HCT116 (cell line): ENCODE data around the gene CACNA2D3. TPM values are rescaled to one million over a fixed set of nuclear protein-coding genes. Genes with fewer than 3 reads are reported as not detected.

Experiments
- ATAC-seq: fragments of 200-7000 bp; cut with Tn5 transposase; 2 replicates; pipeline ENCODE4 v1.9.1; 2020; ENCODE audit warnings: mild to moderate bottlenecking, moderate library complexity
- BruUV-seq: library from RNA; stranded (reverse); fragments of 400-500 nt; replicated peaks from 2 replicates; lab custom pipeline; 2021; lab: Mats Ljungman, UMichigan
- CTCF ChIA-PET: fragments of 300-600 bp; sonication (Branson Sonifier 250); formaldehyde crosslinking; loops from one replicate; lab custom pipeline; 2021; ENCODE audit warnings: antibody characterized with exemption; lab: Charles Lee
- POLR2A ChIA-PET: fragments of 300-600, 350-600 bp; sonication (Branson Sonifier 250); formaldehyde crosslinking; loops from one replicate; lab custom pipeline; 2021; ENCODE audit warnings: antibody characterized with exemption; lab: Charles Lee
- RAD21 ChIA-PET, 2 experiments: fragments of 300-600 bp; sonication (Branson Sonifier 250); formaldehyde crosslinking; loops; one replicate each; lab custom pipeline; 2023; ENCODE audit warnings: low total read pairs in 2 of 2; ENCODE audit not compliant: uncharacterized antibody in 2 of 2, unreplicated experiment in 2 of 2, low non-redundant PET in 1 of 2; lab: Charles Lee
- DNase-seq: peaks from one replicate; pipeline ENCODE4 v3.0.0-alpha.2; 2010; ENCODE audit warnings: low read depth, low spot score
- H2AFZ ChIP-seq: fragments of 200-600 bp; shearing (Covaris generic), sonication (generic); 2 replicates; pipeline ENCODE4 v1.6.1; 2017; ENCODE audit warnings: low read depth, mixed run types, mixed read lengths, antibody characterized with exemption, low read length; ENCODE audit not compliant: poor library complexity, severe bottlenecking
- H3K27ac ChIP-seq: 2 replicates; pipeline ENCODE4 v1.5.1; 2012; ENCODE audit warnings: low read depth, low read length
- H3K27me3 ChIP-seq: fragments of 200-600 bp; sonication (generic); 2 replicates; pipeline ENCODE4 v1.6.1; 2016; ENCODE audit warnings: mixed run types, low read length, mixed read lengths; ENCODE audit not compliant: insufficient read depth
- H3K36me3 ChIP-seq, 2 experiments: fragments of 200-500 bp in 1 of 2; fragments of 200-600 bp in 1 of 2; sonication (Bioruptor generic) in 1 of 2; sonication (generic) in 1 of 2; 2 replicates each; pipeline versions ENCODE4 v1.5.1 to v1.6.1; 2014 to 2016; ENCODE audit warnings: low read length in 2 of 2, inconsistent platforms in 1 of 2, mixed read lengths in 1 of 2, mixed run types in 1 of 2; ENCODE audit not compliant: insufficient read depth in 2 of 2, control insufficient read depth in 1 of 2
- H3K4me1 ChIP-seq, 2 experiments: fragments of 200-600 bp in 1 of 2; sonication (generic) in 1 of 2; 2 replicates each; pipeline versions ENCODE4 v1.5.1 to v1.6.1; 2012 to 2017; ENCODE audit warnings: low read length in 2 of 2, inconsistent platforms in 1 of 2, mild to moderate bottlenecking in 1 of 2, mixed read lengths in 1 of 2, mixed run types in 1 of 2, moderate library complexity in 1 of 2; ENCODE audit not compliant: insufficient read depth in 2 of 2, control insufficient read depth in 1 of 2
- H3K4me2 ChIP-seq: fragments of 200-600 bp; sonication (generic); 2 replicates; pipeline ENCODE4 v1.6.1; 2017; ENCODE audit warnings: mixed run types, low read length, mixed read lengths
- H3K4me3 ChIP-seq, 2 experiments: fragments of 200-600 bp in 1 of 2; sonication (generic) in 1 of 2; replicated peaks in 1 of 2; 2 replicates each; pipeline ENCODE4 v1.5.1; 2011 to 2016; ENCODE audit warnings: low read length in 2 of 2, control low read depth in 1 of 2, low read depth in 1 of 2, mild to moderate bottlenecking in 1 of 2, mixed read lengths in 1 of 2, mixed run types in 1 of 2
- H3K79me2 ChIP-seq: fragments of 200-600 bp; sonication (generic); 2 replicates; pipeline ENCODE4 v1.6.1; 2017; ENCODE audit warnings: mild to moderate bottlenecking, mixed run types, low read length, moderate library complexity, mixed read lengths; ENCODE audit not compliant: insufficient read depth
- H3K9ac ChIP-seq: fragments of 200-600 bp; sonication (generic); 2 replicates; pipeline ENCODE4 v1.6.1; 2016; ENCODE audit warnings: low read length, mixed read lengths
- H3K9me2 ChIP-seq: fragments of 200-600 bp; sonication (generic), shearing (Covaris generic); 2 replicates; pipeline ENCODE4 v1.6.1; 2017; ENCODE audit warnings: mixed run types, mild to moderate bottlenecking, moderate library complexity; ENCODE audit not compliant: insufficient read depth
- H3K9me3 ChIP-seq, 2 experiments: fragments of 200-500 bp in 1 of 2; fragments of 200-600 bp in 1 of 2; sonication (Bioruptor generic) in 1 of 2; sonication (generic) in 1 of 2; 2 replicates each; pipeline ENCODE4 v1.6.1; 2014 to 2017; ENCODE audit warnings: low read length in 2 of 2, mixed read lengths in 2 of 2, inconsistent platforms in 1 of 2, low read depth in 1 of 2, mild to moderate bottlenecking in 1 of 2, mixed run types in 1 of 2, moderate library complexity in 1 of 2; ENCODE audit not compliant: control insufficient read depth in 1 of 2, insufficient read depth in 1 of 2
- H4K20me1 ChIP-seq: fragments of 200-600 bp; sonication (generic), shearing (Covaris generic); 2 replicates; pipeline ENCODE4 v1.6.1; 2017; ENCODE audit warnings: mixed run types, mild to moderate bottlenecking, moderate library complexity; ENCODE audit not compliant: insufficient read depth
- CBX3 ChIP-seq: IDR thresholded peaks from 2 replicates; pipeline ENCODE4 v1.6.1; 2012; ENCODE audit warnings: low read depth
- ELF1 ChIP-seq: IDR thresholded peaks from 2 replicates; pipeline ENCODE4 v1.6.1; 2012; ENCODE audit warnings: low read depth, borderline replicate concordance
- EZH2 ChIP-seq: fragments of 200-600 bp; sonication (generic); IDR thresholded peaks from 2 replicates; pipeline ENCODE4 v1.6.1; 2017; ENCODE audit warnings: antibody characterized with exemption, mixed run types
- EZH2phosphoT487 ChIP-seq: fragments of 200-600 bp; IDR thresholded peaks from 2 replicates; pipeline ENCODE4 v1.6.1; 2018; ENCODE audit warnings: antibody characterized with exemption, borderline replicate concordance
- FOSL1 ChIP-seq: IDR thresholded peaks from 2 replicates; pipeline ENCODE4 v1.6.1; 2012; ENCODE audit warnings: low read depth
- JUND ChIP-seq: IDR thresholded peaks from 2 replicates; pipeline ENCODE4 v1.6.1; 2012
- POLR2A ChIP-seq: IDR thresholded peaks from 2 replicates; pipeline ENCODE4 v1.7.0; 2011; ENCODE audit warnings: borderline replicate concordance; ENCODE audit not compliant: insufficient read depth, insufficient read length; ENCODE audit errors: extremely low read depth
- POLR2AphosphoS5 ChIP-seq: IDR thresholded peaks from 2 replicates; pipeline ENCODE4 v1.6.1; 2011; ENCODE audit warnings: mild to moderate bottlenecking, low read depth, low read length, moderate library complexity
- RAD21 ChIP-seq: IDR thresholded peaks from 2 replicates; pipeline ENCODE4 v1.6.1; 2012; ENCODE audit warnings: low read depth, mild to moderate bottlenecking
- SIN3A ChIP-seq: IDR thresholded peaks from 2 replicates; pipeline ENCODE4 v1.6.1; 2012; ENCODE audit warnings: low read depth
- SP1 ChIP-seq: IDR thresholded peaks from 2 replicates; pipeline ENCODE4 v1.6.1; 2012; ENCODE audit warnings: low read depth
- SRF ChIP-seq: IDR thresholded peaks from 2 replicates; pipeline ENCODE4 v1.6.1; 2012; ENCODE audit warnings: low read depth
- TCF7L2 ChIP-seq: IDR thresholded peaks from 2 replicates; pipeline ENCODE4 v1.7.0; 2011; ENCODE audit warnings: borderline replicate concordance, inconsistent platforms; ENCODE audit not compliant: insufficient read depth, insufficient read length; ENCODE audit errors: extremely low read depth
- YY1 ChIP-seq: IDR thresholded peaks from 2 replicates; pipeline ENCODE4 v1.6.1; 2011; ENCODE audit warnings: low read length, low read depth, moderate library complexity, mild to moderate bottlenecking; ENCODE audit not compliant: insufficient replicate concordance; ENCODE audit errors: extremely low read depth
- ZFX ChIP-seq: fragments of 450-650 bp; IDR thresholded peaks from 2 replicates; pipeline ENCODE4 v1.6.1; 2017
- ZNF274 ChIP-seq: fragments of 200-500 bp; sonication (Bioruptor generic); IDR thresholded peaks from 2 replicates; pipeline ENCODE4 v1.6.1; 2014; ENCODE audit warnings: mild to moderate bottlenecking, low read depth, low read length, inconsistent platforms
- intact Hi-C: fragments of 100-400 bp; cut with micrococcal nuclease; formaldehyde crosslinking; loops from 2 replicates; pipeline ENCODE4 v1.10.0; 2022
- total RNA-seq: library from RNA; stranded (reverse); gene quantifications from one replicate; pipeline ENCODE4 v1.2.1, GENCODE V29; 2021; ENCODE audit not compliant: unreplicated experiment
- TF ChIP-seq, protein P1 (sequence below): IDR thresholded peaks from 2 replicates; pipeline ENCODE4 v1.6.1; 2012
- TF ChIP-seq, protein P2 (sequence below), 3 experiments: fragments of 200-600 bp in 1 of 3; sonication (generic) in 1 of 3; IDR thresholded peaks in 2 of 3; conservative IDR thresholded peaks in 1 of 3; 2 replicates each; pipeline ENCODE4 v1.5.1; 2012 to 2017; ENCODE audit warnings: low read depth in 2 of 3, low read length in 2 of 3, antibody characterized with exemption in 1 of 3, borderline replicate concordance in 1 of 3, control low read depth in 1 of 3, mild to moderate bottlenecking in 1 of 3, mixed read lengths in 1 of 3, mixed run types in 1 of 3, moderate library complexity in 1 of 3; ENCODE audit not compliant: insufficient read depth in 1 of 3
- TF ChIP-seq, protein P3 (sequence below): IDR thresholded peaks from 2 replicates; pipeline ENCODE4 v1.6.1; 2012

Gene CACNA2D3
- total RNA-seq, 1 experiment from 2014 or later: 0.20 TPM

DNA sequence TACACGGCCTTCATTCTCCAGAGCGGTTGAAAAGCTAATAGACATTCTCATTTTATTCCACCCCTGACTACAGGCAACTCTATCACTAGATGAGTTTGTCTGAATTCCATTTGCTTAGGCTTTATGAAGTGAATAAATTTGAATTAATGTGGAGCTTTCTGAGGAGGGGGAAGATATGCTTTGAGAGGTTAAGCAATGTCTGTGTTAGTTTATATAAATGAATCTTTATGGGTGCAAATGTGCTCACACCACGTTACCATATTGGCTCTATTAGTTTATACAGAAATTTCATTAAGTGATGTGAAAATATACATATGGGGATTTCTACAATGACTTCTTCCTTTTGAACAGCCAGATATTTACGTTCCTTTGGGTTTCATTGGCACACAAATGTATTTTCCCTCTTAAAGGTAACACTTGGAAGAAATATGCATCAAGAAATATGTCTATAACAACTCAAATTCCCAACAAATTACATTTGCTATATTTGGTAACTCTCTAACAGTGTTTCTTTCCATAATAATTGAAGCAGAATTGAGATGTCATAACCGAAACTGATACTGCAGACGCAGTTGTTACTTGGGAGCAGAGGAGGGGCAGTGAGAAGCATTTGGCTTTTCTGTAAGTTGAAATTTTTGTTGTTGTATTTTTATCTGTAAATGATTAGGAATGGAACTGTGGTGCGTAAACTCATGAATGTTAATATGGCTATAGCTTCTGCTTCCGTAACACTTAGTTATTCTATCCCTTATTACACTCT is 359.4 kb downstream of the CACNA2D3 start:
- no peaks in the 10 kb centered on the region for H3K27me3 ChIP-seq
- CTCF ChIA-PET: no interaction called here
- POLR2A ChIA-PET: no interaction called here
- H2AFZ ChIP-seq: no peak overlapping the region
- no peak overlapping the region for H3K27ac ChIP-seq
- no peaks in the 10 kb centered on the region for H3K36me3 ChIP-seq
- ATAC-seq (no peak), DNase-seq (no peak)
- H3K9me3 ChIP-seq: no peaks in the 10 kb centered on the region; a peak in 1 of 4 replicates
- H3K4me3 ChIP-seq: no peak overlapping the region
- H4K20me1 ChIP-seq: no peaks in the 10 kb centered on the region
- no peaks in the 10 kb centered on the region for H3K9me2 ChIP-seq
- intact Hi-C loops: no loop called here
- H3K4me1 ChIP-seq: no peaks in the 10 kb centered on the region
- RAD21 ChIA-PET: no interaction called here
- TF ChIP-seq JUND (no peak), RAD21 (no peak), POLR2AphosphoS5 (no peak), EZH2phosphoT487 (no peak), TCF7L2 (no peak), CBX3 (no peak), ZFX (no peak), ELF1 (no peak), POLR2A (no peak), SRF (no peak), YY1 (no peak), SIN3A (no peak), ZNF274 (no peak), SP1 (no peak), FOSL1 (no peak), EZH2 (no peak)
- TF ChIP-seq, protein P1, sequence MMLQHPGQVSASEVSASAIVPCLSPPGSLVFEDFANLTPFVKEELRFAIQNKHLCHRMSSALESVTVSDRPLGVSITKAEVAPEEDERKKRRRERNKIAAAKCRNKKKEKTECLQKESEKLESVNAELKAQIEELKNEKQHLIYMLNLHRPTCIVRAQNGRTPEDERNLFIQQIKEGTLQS: no peak
- TF ChIP-seq, protein P2, sequence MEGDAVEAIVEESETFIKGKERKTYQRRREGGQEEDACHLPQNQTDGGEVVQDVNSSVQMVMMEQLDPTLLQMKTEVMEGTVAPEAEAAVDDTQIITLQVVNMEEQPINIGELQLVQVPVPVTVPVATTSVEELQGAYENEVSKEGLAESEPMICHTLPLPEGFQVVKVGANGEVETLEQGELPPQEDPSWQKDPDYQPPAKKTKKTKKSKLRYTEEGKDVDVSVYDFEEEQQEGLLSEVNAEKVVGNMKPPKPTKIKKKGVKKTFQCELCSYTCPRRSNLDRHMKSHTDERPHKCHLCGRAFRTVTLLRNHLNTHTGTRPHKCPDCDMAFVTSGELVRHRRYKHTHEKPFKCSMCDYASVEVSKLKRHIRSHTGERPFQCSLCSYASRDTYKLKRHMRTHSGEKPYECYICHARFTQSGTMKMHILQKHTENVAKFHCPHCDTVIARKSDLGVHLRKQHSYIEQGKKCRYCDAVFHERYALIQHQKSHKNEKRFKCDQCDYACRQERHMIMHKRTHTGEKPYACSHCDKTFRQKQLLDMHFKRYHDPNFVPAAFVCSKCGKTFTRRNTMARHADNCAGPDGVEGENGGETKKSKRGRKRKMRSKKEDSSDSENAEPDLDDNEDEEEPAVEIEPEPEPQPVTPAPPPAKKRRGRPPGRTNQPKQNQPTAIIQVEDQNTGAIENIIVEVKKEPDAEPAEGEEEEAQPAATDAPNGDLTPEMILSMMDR (IDR thresholded peaks at IDR 0.05 in 2 of 3, conservative IDR thresholded peaks at IDR 0.05 in 1 of 3; ENCODE audit: borderline replicate concordance in 1 of 3, insufficient read depth in 1 of 3, low read depth in 2 of 3, low read length in 2 of 3): no peak
- TF ChIP-seq, protein P3, sequence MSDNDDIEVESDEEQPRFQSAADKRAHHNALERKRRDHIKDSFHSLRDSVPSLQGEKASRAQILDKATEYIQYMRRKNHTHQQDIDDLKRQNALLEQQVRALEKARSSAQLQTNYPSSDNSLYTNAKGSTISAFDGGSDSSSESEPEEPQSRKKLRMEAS: no peak
- no peaks in the 10 kb centered on the region for H3K79me2 ChIP-seq
- H3K9ac ChIP-seq: no peak overlapping the region
- BruUV-seq: no TSS peak
- H3K4me2 ChIP-seq: no peak overlapping the region
